ENCODE measurements around the gene SEMA4D.
"Not testable (repeated sequence)": the region's sequence is repeated elsewhere in the genome, so short reads cannot be mapped to it uniquely, and the experiment has no call there.

Gene SEMA4D

DNA sequence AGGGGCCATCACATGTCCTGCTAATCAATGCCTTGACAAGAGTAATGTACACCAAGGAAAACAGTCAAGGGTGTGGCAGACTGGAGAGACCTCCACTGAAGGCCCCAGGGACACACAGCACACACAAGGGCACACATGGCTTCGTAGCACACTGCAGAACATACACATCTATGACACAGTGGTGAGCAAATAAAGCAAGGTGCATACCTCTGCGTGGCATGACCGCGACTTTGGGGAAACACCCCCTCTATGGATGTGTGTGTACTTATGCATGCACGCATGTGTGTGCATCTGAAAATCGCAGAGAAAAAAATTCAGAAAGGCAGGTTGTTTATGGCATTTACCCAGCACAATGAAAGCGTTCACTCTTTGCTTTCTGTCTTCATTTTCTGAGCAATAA lies 20.5 kb downstream of the SEMA4D start:
- no peak for DNase-seq (ENCODE audit: low spot score)
- ChIA-PET POLR2A (ENCODE audit: low non-redundant PET) (no interaction called here), CTCF (no interaction called here)
- 0 out of 2 replicates have a peak overlapping the region, but pooled peaks have one; percentile 19 for H3K27ac ChIP-seq
- TF ChIP-seq, protein P1, sequence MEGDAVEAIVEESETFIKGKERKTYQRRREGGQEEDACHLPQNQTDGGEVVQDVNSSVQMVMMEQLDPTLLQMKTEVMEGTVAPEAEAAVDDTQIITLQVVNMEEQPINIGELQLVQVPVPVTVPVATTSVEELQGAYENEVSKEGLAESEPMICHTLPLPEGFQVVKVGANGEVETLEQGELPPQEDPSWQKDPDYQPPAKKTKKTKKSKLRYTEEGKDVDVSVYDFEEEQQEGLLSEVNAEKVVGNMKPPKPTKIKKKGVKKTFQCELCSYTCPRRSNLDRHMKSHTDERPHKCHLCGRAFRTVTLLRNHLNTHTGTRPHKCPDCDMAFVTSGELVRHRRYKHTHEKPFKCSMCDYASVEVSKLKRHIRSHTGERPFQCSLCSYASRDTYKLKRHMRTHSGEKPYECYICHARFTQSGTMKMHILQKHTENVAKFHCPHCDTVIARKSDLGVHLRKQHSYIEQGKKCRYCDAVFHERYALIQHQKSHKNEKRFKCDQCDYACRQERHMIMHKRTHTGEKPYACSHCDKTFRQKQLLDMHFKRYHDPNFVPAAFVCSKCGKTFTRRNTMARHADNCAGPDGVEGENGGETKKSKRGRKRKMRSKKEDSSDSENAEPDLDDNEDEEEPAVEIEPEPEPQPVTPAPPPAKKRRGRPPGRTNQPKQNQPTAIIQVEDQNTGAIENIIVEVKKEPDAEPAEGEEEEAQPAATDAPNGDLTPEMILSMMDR (conservative IDR thresholded peaks at IDR 0.05; ENCODE audit: low read depth), result no peak

DNA sequence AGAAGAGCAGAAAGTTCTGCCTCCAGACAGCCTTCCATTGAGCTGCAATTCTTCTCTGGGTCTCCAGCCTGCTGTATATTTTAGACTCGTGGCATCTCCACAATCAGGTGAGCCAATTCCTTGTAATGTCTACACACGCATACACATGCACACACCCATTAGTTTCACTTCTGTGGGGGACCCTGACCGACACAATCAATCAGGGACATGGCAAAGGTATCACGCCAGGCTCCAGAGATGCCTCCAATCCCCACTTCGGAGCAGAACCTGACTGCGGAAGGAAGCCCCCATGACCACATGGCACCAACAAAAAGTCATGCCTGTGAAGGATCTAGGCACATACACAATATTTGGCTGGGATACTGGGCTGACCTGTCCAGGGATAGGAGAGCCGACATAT lies 21.4 kb downstream of the SEMA4D start:
- POLR2A ChIA-PET (ENCODE audit: low non-redundant PET), result no interaction called here
- CTCF ChIA-PET, result interaction anchor here (0.9 kb wide), 1 partner anchor 23 kb away, joined by 4 read pairs; no protein-coding TSS in a partner anchor
- DNase-seq (ENCODE audit: low spot score), result no peak
- no peak overlapping the region for H3K27ac ChIP-seq
- TF ChIP-seq, protein P1 (conservative IDR thresholded peaks at IDR 0.05; ENCODE audit: low read depth), result no peak

DNA sequence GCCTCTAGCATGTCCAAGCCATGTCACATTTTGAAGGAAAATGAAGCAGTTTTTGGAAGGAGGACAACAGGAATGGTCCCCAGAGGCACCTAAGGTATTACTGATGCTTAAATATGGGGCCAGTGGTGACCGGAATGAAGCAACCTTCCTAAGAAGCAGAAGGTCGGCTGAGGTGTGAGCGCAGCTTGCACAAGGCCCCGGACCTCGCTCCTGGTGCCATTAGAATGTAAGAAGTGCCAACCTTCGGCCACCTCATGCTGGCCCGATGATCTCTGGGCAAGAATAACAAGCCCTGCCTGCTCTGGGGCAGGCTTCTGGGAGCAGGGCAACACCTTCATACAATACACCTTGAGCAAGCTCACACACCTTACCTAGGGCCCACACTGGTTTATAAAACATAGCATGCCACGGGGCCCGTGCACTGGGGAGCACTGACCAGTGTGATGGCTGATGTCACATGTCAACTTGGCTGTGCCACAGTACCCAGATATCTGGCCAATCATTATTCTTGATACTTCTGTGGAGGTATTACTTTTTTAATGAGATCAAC lies 21.9 kb downstream of the SEMA4D start:
- no peak for DNase-seq (ENCODE audit: low spot score)
- TF ChIP-seq, protein P1 (conservative IDR thresholded peaks at IDR 0.05; ENCODE audit: low read depth), result no peak
- no peak overlapping the region for H3K27ac ChIP-seq
- CTCF ChIA-PET, result interaction anchor here (0.7 to 0.9 kb wide), 2 partner anchors 23 to 520 kb away, joined by 3 to 4 read pairs; no protein-coding TSS in a partner anchor
- POLR2A ChIA-PET (ENCODE audit: low non-redundant PET), result interaction anchor here (0.6 kb wide), 1 partner anchor 77 kb away, joined by 3 read pairs; no protein-coding TSS in a partner anchor

DNA sequence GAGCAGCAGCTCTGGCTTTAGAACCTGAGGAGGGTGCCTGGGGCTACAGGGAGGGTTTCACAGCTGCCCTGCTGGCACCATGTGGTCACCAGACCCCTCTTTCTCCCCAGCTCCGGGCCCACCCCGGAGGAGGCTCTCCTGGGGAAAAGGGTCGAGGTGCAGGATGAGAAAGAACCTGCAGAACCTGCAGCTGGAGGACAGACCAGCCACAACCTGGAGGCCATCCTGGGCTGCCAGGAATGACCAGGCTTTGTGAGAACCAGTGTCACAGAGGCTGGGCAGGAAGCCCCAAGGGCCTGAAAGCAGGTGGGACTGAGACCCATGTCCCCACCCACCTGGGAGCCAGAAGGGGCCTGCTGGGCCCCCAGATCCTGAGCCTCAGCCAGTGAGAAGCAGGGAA lies 23.0 kb downstream of the SEMA4D start:
- H3K27ac ChIP-seq, result no peak overlapping the region
- ChIA-PET POLR2A (ENCODE audit: low non-redundant PET) (no interaction called here), CTCF (interaction anchor here (0.8 to 1.0 kb wide), 2 partner anchors 34 to 649 kb away, joined by 3 read pairs; no protein-coding TSS in a partner anchor)
- TF ChIP-seq, protein P1 (conservative IDR thresholded peaks at IDR 0.05; ENCODE audit: low read depth), result no peak
- DNase-seq (ENCODE audit: low spot score), result no peak

DNA sequence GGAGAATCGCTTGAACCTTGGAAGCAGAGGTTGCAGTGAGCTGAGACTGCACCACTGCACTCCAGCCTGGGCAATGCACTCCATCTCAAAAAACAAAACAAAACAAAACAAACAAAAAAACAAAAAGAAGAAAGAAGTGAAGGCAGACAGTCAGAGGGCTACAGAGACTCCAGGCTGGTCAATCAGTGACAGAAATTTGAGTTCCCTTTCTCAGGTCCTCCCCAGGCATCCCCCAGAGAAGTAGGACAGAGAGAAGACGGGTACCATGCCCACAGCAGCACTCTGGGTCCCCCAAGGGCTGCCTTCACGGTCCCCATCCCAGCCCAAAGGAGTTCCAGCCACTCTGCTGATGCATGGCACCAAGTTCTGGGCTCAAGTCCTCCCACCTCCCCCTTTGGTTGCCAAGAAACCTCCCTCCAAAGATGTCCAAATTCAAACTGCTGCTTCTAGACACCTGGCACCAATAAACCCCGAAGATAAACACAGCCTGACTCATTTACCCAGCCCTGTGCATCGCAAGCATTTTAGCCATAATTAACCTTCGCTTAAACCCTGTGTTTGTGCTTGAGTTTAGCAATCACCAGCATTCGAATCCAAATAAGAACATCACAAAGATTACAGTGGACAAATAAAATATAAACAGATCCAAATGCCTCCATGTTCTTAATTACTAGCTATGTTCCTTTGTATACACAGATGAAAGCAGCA lies 24.0 kb downstream of the SEMA4D start:
- no peak for DNase-seq (ENCODE audit: low spot score)
- ChIA-PET CTCF (interaction anchor here (1.0 kb wide), 1 partner anchor 33 kb away, joined by 3 read pairs; no protein-coding TSS in a partner anchor), POLR2A (ENCODE audit: low non-redundant PET) (no interaction called here)
- no peak overlapping the region for H3K27ac ChIP-seq
- TF ChIP-seq, protein P1 (conservative IDR thresholded peaks at IDR 0.05; ENCODE audit: low read depth), result no peak

DNA sequence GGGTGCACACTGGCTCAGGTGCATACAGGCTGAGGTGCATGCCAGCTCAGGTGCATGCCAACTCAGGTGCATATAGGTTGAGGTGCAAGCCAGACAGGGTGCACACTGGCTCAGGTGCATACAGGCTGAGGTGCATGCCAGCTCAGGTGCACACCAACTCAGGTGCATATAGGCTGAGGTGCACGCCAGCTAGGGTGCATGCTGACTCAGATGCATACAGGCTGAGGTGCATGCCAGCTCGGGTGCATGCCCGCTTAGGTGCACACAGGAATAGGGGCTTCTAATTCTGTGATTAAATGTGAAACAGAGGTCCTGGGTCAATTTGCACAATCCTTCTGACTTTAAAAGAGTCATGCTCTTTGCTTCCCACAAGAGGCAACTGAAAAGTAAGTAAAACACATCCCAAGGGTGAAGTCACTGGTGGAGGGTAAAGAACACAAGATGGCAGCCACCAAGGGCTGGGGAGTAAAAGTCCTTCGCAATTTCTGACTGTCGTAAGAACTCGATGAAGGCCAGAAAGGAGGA lies 26.1 kb downstream of the SEMA4D start:
- POLR2A ChIA-PET (ENCODE audit: low non-redundant PET); H3K27ac ChIP-seq; DNase-seq (ENCODE audit: low spot score): not testable (repeated sequence)
- CTCF ChIA-PET, result interaction anchor here (0.6 kb wide), 1 partner anchor 96 kb away, joined by 4 read pairs; no protein-coding TSS in a partner anchor

DNA sequence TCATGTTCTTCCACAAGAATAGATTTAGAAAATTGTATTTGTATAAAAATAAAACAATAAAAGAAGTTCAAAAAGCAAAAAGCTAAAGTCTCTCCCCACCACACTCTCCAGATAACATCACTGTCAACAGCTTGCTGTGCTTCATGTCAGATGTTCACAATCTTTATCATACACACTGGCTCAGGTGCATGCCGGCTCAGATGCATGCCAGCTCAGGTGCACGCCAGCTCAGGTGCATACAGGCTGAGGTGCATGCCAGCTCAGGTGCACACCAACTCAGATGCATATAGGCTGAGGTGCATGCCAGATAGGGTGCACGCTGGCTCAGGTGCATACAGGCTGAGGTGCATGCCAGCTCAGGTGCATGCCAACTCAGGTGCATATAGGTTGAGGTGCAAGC lies 26.5 kb downstream of the SEMA4D start:
- TF ChIP-seq, protein P1 (conservative IDR thresholded peaks at IDR 0.05; ENCODE audit: low read depth), result no peak
- H3K27ac ChIP-seq, result no peak overlapping the region
- POLR2A ChIA-PET (ENCODE audit: low non-redundant PET), result no interaction called here
- DNase-seq (ENCODE audit: low spot score), result no peak
- CTCF ChIA-PET, result interaction anchor here (0.6 kb wide), 1 partner anchor 95 kb away, joined by 4 read pairs; no protein-coding TSS in a partner anchor
